ENCODE data around the gene KRTAP9-2. TPM values are rescaled to one million over a fixed set of nuclear protein-coding genes. Genes with fewer than 3 reads are reported as not detected.
"Not testable (repeated sequence)": the region's sequence is repeated elsewhere in the genome, so short reads cannot be mapped to it uniquely, and the experiment has no call there.

KRTAP9-2 gene
- not detected in 2 replicates for total RNA-seq (ENCODE audit: low replicate concordance)

DNA sequence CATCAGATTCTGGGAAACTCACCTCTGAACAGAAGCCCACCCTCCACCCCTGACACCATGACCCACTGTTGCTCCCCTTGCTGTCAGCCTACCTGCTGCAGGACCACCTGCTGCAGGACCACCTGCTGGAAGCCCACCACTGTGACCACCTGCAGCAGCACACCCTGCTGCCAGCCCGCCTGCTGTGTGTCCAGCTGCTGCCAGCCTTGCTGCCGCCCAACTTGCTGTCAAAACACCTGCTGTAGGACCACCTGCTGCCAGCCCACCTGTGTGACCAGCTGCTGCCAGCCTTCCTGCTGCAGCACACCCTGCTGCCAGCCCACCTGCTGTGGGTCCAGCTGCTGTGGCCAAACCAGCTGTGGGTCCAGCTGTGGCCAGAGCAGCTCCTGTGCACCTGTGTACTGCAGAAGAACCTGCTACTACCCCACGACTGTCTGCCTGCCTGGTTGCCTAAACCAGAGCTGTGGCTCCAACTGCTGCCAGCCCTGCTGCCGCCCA is at the start of gene KRTAP9-2:
TSS of gene KRTAP9-2 (plus strand) at position 51 of the 498 bp plus-strand sequence. CDS start at position 58, 7 bp downstream.
- not testable (repeated sequence) for H3K9me3 ChIP-seq (ENCODE audit: low read depth); H3K4me1 Mint-ChIP-seq; H3K79me2 ChIP-seq (ENCODE audit: low read depth); H3K4me2 ChIP-seq; H3F3A ChIP-seq (ENCODE audit: low read depth); H3K9ac ChIP-seq; H3K27me3 Mint-ChIP-seq (ENCODE audit: insufficient read depth, low read depth); H3K27ac Mint-ChIP-seq; H3K9me3 Mint-ChIP-seq; H3K4me3 ChIP-seq; H4K20me1 ChIP-seq (ENCODE audit: low read depth); H3K36me3 Mint-ChIP-seq; DNase-seq (ENCODE audit: low spot score); H3K4me1 ChIP-seq; H3K4me3 Mint-ChIP-seq; H3K36me3 ChIP-seq; H2AFZ ChIP-seq (replicated peaks); H3K27me3 ChIP-seq; H3K27ac ChIP-seq

DNA sequence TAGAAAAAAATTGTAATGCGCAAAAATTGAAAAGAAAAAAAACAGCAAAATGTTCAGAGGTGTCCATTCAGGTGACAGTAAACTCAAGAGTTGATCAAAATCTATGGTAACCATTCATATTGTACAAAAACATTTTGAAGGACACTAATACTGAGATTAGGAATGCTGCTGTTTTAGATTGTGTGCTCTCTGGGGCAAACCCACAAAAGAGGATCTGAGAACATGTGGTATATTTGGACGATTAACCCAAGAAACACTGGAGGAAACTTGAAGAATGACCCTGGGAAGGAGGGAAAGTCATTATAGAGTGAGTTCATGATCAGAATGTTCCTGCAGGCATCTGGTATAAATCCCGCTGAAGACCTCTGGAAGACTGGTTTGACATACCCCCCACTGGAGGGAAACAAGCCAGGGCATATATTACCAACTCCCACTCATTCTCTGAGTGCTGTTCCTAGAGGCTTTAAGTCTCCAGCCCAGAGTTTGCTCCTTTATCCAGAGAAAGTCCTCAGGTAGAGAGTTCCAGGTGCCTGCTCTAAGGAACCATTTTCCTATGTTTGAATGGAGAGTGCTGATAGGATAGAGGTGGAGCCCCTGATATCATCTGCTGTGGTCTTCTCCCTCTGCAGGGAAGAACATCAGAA is 49.6 kb upstream of the KRTAP9-2 start:
- no peak overlapping the region for H3K4me2 ChIP-seq
- H3K79me2 ChIP-seq (ENCODE audit: low read depth), result no peaks in the 10 kb centered on the region
- Mint-ChIP-seq H3K9me3 (no peaks in the 10 kb centered on the region), H3K4me1 (no peaks in the 10 kb centered on the region), H3K27me3 (ENCODE audit: insufficient read depth, low read depth) (no peaks in the 10 kb centered on the region), H3K36me3 (no peaks in the 10 kb centered on the region), H3K27ac (no peak overlapping the region), H3K4me3 (no peak overlapping the region)
- H2AFZ ChIP-seq (replicated peaks), result no peak overlapping the region
- no peaks in the 10 kb centered on the region for H3F3A ChIP-seq (ENCODE audit: low read depth)
- no peaks in the 10 kb centered on the region for H3K36me3 ChIP-seq
- DNase-seq (ENCODE audit: low spot score), result no peak
- no peak overlapping the region for H3K27ac ChIP-seq
- H3K27me3 ChIP-seq, result no peaks in the 10 kb centered on the region
- H3K9me3 ChIP-seq (ENCODE audit: low read depth), result no peaks in the 10 kb centered on the region
- TF ChIP-seq EZH2phosphoT487 (IDR thresholded peaks at IDR 0.05) (no peak), EZH2 (IDR thresholded peaks at IDR 0.05) (no peak)
- TF ChIP-seq, protein P1, sequence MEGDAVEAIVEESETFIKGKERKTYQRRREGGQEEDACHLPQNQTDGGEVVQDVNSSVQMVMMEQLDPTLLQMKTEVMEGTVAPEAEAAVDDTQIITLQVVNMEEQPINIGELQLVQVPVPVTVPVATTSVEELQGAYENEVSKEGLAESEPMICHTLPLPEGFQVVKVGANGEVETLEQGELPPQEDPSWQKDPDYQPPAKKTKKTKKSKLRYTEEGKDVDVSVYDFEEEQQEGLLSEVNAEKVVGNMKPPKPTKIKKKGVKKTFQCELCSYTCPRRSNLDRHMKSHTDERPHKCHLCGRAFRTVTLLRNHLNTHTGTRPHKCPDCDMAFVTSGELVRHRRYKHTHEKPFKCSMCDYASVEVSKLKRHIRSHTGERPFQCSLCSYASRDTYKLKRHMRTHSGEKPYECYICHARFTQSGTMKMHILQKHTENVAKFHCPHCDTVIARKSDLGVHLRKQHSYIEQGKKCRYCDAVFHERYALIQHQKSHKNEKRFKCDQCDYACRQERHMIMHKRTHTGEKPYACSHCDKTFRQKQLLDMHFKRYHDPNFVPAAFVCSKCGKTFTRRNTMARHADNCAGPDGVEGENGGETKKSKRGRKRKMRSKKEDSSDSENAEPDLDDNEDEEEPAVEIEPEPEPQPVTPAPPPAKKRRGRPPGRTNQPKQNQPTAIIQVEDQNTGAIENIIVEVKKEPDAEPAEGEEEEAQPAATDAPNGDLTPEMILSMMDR (IDR thresholded peaks at IDR 0.05), result no peak
- H3K4me3 ChIP-seq, result no peak overlapping the region
- H3K4me1 ChIP-seq, result no peaks in the 10 kb centered on the region
- H3K9ac ChIP-seq, result no peak overlapping the region
- H4K20me1 ChIP-seq (ENCODE audit: low read depth), result no peaks in the 10 kb centered on the region

GRCh38 chr17:41177727-41178271 is 48.6 kb upstream of the KRTAP9-2 start, which contains the start of gene KRTAP4-2:
TSS of gene KRTAP4-2 (minus strand) at chr17:41178221. CDS start at chr17:41178164, 57 bp downstream.
- no peaks in the 10 kb centered on the region for H3K27me3 ChIP-seq
- peak within 1 kb of the TSS; percentile 54 for H2AFZ ChIP-seq (replicated peaks)
- H3K9ac ChIP-seq, result no peak within 1 kb of the TSS
- no peak within 1 kb of the TSS for H3K4me3 ChIP-seq
- no peak within 1 kb of the TSS for H3K27ac Mint-ChIP-seq
- no peak for DNase-seq (ENCODE audit: low spot score)
- H3K27ac ChIP-seq, result no peak within 1 kb of the TSS
- H3K79me2 ChIP-seq (ENCODE audit: low read depth), result no peaks in the 10 kb centered on the region
- H3K36me3 Mint-ChIP-seq, result no peaks in the 10 kb centered on the region
- H3K4me1 Mint-ChIP-seq, result no peaks in the 10 kb centered on the region
- H3K9me3 ChIP-seq (ENCODE audit: low read depth), result no peaks in the 10 kb centered on the region
- no peaks in the 10 kb centered on the region for H3K36me3 ChIP-seq
- H3K4me1 ChIP-seq, result no peaks in the 10 kb centered on the region
- H3K27me3 Mint-ChIP-seq (ENCODE audit: insufficient read depth, low read depth), result no peaks in the 10 kb centered on the region
- no peaks in the 10 kb centered on the region for H4K20me1 ChIP-seq (ENCODE audit: low read depth)
- no peaks in the 10 kb centered on the region for H3K9me3 Mint-ChIP-seq
- no peak within 1 kb of the TSS for H3K4me2 ChIP-seq
- H3F3A ChIP-seq (ENCODE audit: low read depth), result no peaks in the 10 kb centered on the region
- H3K4me3 Mint-ChIP-seq, result no peak within 1 kb of the TSS
- TF ChIP-seq EZH2phosphoT487 (IDR thresholded peaks at IDR 0.05) (no peak), EZH2 (IDR thresholded peaks at IDR 0.05) (no peak)
- TF ChIP-seq, protein P1 (IDR thresholded peaks at IDR 0.05), result no peak

DNA sequence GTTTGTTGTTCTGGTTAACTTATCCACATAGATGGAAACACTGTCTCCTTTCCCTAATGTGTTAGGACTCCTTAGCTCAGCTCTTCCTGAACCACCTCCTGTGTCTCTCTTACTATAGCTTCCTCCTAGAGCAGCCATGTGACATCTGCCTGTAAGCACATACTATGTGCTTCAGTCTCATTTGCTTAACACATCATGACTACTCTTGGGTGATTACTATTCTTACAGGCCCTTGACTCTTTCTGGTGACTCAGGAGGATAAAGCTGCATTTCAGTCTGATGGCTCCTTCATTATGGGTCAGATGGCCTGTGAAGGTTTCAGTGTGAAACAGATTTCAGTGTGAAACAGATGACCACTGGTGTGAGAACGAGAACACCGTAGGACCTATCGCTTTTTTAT is 48.1 kb upstream of the KRTAP9-2 start:
- TF ChIP-seq EZH2phosphoT487 (IDR thresholded peaks at IDR 0.05) (no peak), EZH2 (IDR thresholded peaks at IDR 0.05) (no peak)
- TF ChIP-seq, protein P1 (IDR thresholded peaks at IDR 0.05), result no peak
- no peaks in the 10 kb centered on the region for H3K9me3 Mint-ChIP-seq

More for the DNA sequence above, 48.1 kb upstream of the KRTAP9-2 start:
- Mint-ChIP-seq H3K27me3 (ENCODE audit: insufficient read depth, low read depth) (no peaks in the 10 kb centered on the region), H3K27ac (no peak overlapping the region), H3K4me3 (no peak overlapping the region), H3K36me3 (no peaks in the 10 kb centered on the region), H3K4me1 (no peaks in the 10 kb centered on the region)
- H3K4me2 ChIP-seq, result no peak overlapping the region
- no peak overlapping the region for H3K9ac ChIP-seq
- no peaks in the 10 kb centered on the region for H3F3A ChIP-seq (ENCODE audit: low read depth)
- H3K9me3 ChIP-seq (ENCODE audit: low read depth), result no peaks in the 10 kb centered on the region
- H3K4me1 ChIP-seq, result no peaks in the 10 kb centered on the region
- no peak overlapping the region for H3K4me3 ChIP-seq
- H3K27me3 ChIP-seq, result no peaks in the 10 kb centered on the region
- H4K20me1 ChIP-seq (ENCODE audit: low read depth), result no peaks in the 10 kb centered on the region
- H3K27ac ChIP-seq, result no peak overlapping the region
- peak overlapping the region; percentile 54 for H2AFZ ChIP-seq (replicated peaks)
- no peaks in the 10 kb centered on the region for H3K36me3 ChIP-seq
- no peaks in the 10 kb centered on the region for H3K79me2 ChIP-seq (ENCODE audit: low read depth)
- DNase-seq (ENCODE audit: low spot score), result no peak
